Hematopoietic multipotent progenitor cell treated with erythropoietin and hydrocortisone succinate and interleukin-3 and kit ligand, for 4 days (in vitro differentiated cells): ENCODE data around the gene FOXRED2.

Experiments
- DNase-seq: peaks from one replicate; pipeline ENCODE4 v3.0.0-alpha.2; 2015

FOXRED2 gene

GRCh38 chr22:36512991-36513390 is 6.2 kb upstream of the FOXRED2 start:
- no peak for DNase-seq

GRCh38 chr22:36512333-36512732 is 5.5 kb upstream of the FOXRED2 start:
- DNase-seq: no peak

- DNase-seq: peak; percentile 81
Observed at GRCh38 chr22:36510966-36511881, 4.4 kb upstream of the FOXRED2 start.

GRCh38 chr22:36510384-36510783 is 3.5 kb upstream of the FOXRED2 start:
- DNase-seq: no peak

GRCh38 chr22:36507518-36508010 is 724 bp upstream of the FOXRED2 start:
- no peak for DNase-seq

GRCh38 chr22:36505998-36506635 is 723 bp downstream of the FOXRED2 start:
- no peak for DNase-seq

- DNase-seq: no peak
Observed at GRCh38 chr22:36497910-36498665, 8.8 kb downstream of the FOXRED2 start.

GRCh38 chr22:36493690-36494110 is 13.1 kb downstream of the FOXRED2 start:
- DNase-seq: peak; percentile 86

GRCh38 chr22:36492109-36492508 is 14.7 kb downstream of the FOXRED2 start:
- DNase-seq: no peak

GRCh38 chr22:36491155-36491554 is 15.7 kb downstream of the FOXRED2 start:
- no peak for DNase-seq

- DNase-seq: peak; percentile 68
Observed at GRCh38 chr22:36486619-36487384, 20.0 kb downstream of the FOXRED2 start.

GRCh38 chr22:36481393-36482168 is 25.3 kb downstream of the FOXRED2 start, which contains the start of gene TXN2:
Gene TXN2 (minus strand): TSS chr22:36481640. CDS start chr22:36480837, 803 bp downstream.
- DNase-seq: peak; percentile 99

- no peak for DNase-seq
Observed at GRCh38 chr22:36480941-36481392, 25.9 kb downstream of the FOXRED2 start.

- peak; percentile 81 for DNase-seq
Observed at GRCh38 chr22:36478966-36479365, 27.9 kb downstream of the FOXRED2 start.

GRCh38 chr22:36475341-36475740 is 31.5 kb downstream of the FOXRED2 start:
- DNase-seq: no peak

- no peak for DNase-seq
Observed at GRCh38 chr22:36472689-36473088, 34.2 kb downstream of the FOXRED2 start.

GRCh38 chr22:36471341-36471821 is 35.5 kb downstream of the FOXRED2 start:
- DNase-seq: no peak

- no peak for DNase-seq
Observed at GRCh38 chr22:36470994-36471331, 35.9 kb downstream of the FOXRED2 start.

GRCh38 chr22:36470162-36470993 is 36.5 kb downstream of the FOXRED2 start:
- peak; percentile 95 for DNase-seq

GRCh38 chr22:36469094-36469710 is 37.6 kb downstream of the FOXRED2 start:
- DNase-seq: no peak
